Activated T-cell treated with anti-CD3 and anti-CD28 coated beads for 1 hour (primary cell): ENCODE results near the gene EPDR1.

Source experiments
- DNase-seq: peaks from one replicate; pipeline ENCODE4 v3.0.0-alpha.2; 2020; ENCODE audit warnings: low read depth

EPDR1 gene

DNA sequence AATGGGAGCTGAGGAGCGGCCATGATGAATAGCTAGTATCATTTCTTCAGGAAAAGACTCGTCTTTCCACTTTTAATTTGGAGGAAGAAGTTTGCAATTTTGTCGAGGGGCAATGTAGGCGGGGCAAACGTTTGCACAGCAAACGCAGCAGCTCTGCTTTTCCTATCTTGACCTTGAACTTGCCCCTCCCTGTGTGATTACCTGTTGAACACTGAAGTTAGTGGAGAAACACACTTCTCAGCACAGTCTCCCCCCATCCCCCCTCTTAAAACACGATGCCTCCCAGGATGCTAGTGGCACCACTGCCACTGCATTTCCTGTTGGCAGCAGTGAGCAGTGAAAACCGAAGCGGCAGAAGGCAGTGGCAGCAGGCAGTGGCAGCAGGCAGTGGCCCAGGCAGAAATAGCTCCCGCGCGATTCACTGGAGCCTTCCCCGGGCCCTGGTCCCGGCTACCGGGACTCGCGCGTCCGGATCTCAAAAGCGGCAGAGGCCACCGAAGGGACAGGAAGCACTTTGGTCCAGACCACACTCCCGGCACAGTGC, at the start of gene EPDR1:
TSS of gene EPDR1 (plus strand) at position 336 of the 544 bp plus-strand sequence. CDS start 300 bp downstream, outside the sequence.
- DNase-seq, result no peak

DNA sequence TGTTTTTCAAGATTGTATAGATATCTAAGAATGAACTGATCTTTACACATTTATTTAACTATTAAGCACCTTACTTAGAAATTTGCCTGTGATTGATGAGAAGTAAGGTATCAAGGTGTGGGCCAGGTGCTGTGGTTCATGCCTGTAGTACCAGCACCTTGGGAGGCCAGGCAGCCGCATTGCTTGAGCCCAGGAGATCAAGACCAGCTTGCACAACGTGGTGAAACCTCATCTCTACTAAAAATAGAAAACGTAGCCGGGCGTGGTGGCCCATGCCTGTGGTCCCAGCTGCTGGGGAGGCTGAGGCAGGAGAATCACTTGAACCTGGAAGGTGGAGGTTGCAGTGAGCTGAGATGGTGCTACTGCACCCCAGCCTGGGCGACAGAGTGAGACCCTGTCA, 38.4 kb upstream of the EPDR1 start:
- DNase-seq, result no peak

DNA sequence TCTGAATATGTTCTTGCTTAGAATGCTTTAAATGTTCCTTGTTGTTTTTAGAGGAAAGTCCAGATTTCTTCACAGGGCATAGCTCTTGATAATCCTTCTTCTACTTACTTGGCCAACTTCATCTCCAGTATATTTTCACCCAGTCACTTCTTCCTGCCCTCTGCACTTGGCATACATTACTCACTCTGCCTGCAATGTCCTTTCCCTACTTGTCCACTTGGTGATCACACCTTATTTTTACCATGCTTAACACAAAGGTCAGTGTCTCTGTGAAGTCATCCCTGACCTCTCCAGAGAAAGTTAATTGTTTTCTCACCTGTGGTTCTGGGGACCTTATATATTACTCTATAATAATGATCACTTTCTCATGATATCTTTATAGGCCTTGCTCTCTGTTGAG, 27.1 kb upstream of the EPDR1 start:
- DNase-seq, result no peak

DNA sequence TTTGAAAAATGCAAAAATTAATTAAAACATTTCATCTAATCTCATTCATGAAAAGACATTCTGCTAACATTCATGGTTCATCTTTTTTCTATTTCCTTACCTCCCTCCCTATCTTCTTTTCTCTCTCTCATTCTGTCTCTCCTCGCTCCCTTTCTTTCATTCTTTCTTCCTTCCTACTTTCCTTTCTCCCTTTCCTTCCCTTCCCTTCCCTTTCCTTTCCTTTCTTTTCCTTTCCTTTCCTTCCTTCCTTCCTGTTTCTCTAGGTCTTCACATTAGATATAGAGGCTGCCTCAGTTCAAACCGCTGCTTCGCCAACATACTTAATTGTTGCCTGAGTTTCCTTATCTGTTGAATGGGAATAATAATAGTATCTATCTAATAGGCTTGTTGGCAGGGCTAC, 25.8 kb upstream of the EPDR1 start:
- no peak for DNase-seq

DNA sequence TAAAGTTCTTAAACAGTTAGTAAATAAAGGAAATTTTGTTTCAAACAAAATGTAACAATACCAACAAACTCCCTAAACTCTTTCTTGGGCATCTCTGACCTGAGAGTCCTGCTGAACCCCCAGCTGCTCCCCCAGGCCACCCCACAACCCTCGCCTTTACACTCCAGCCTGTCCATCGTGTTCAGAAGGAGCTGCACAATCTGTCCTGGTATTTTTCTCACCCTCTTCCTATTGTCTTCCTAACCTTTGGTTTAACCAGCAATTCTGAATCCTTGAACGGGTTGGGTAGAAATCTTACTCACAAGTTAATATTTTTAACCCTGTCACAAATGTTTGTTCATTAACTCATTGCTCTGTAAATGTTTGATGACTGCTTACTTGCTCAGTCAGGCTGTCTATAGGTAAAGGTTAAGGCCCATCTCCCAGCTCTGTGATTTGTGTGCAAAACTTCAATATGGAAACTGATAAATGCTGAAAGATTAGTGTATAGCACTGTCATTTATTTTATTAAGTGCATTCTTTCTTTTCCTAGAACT, 20.7 kb upstream of the EPDR1 start:
- DNase-seq, result no peak

DNA sequence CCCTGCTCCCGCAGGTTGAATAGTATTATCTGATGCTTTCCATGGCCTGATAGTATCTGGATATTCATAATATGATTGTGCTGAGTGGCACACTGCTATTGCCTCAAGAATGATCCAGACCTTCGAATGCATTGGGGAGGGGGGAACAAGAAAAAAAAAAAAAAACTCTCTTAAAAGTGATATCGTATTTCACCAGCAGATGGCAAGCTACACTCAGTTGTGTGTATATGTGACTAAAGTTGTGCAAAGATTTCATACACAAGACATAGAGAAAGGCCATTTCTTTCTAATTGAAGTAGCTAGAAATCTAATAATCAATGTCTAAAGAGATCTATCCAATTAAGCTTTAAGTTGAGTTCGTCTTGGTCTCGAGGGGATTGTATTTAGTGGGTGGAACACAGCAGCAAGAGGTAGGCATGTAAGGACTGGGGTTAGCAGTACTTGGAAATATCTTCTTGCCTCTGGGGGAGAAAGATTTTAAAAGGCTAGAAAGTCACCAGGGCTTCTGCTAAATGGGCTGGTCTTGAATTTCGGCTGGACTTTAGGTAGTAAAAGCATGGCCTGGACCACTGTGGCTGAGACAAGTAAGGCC, 19.1 kb upstream of the EPDR1 start:
- DNase-seq, result no peak

DNA sequence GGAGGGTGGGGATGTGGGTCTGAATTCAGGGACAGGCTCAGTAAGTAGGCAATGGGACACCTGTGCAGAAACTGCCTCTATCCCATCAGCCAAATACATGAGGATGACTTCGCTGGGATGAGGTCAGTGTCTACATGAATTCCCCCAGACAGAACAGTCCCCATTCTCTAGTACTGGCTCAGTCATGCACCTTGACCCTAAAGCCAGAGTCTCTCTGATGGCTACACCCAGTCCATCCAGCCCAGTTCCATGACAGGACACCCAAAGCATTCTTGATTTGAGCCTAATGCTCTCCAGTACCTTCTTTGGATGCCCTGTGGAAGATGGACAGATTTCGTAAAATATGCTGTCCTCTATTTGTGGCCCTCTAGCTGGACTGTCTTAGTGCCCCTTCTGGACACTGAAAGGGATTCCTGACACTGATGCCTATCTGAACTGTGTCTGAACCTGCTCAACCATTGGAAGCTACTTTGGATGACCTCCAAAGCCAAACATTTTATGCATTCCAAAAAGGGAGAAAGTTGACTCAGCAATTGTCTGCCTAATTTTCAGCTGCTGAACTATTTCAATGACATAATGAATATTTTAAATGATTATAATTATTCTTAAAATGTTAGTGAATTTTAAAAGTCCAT, 18.4 kb upstream of the EPDR1 start:
- DNase-seq, result no peak

DNA sequence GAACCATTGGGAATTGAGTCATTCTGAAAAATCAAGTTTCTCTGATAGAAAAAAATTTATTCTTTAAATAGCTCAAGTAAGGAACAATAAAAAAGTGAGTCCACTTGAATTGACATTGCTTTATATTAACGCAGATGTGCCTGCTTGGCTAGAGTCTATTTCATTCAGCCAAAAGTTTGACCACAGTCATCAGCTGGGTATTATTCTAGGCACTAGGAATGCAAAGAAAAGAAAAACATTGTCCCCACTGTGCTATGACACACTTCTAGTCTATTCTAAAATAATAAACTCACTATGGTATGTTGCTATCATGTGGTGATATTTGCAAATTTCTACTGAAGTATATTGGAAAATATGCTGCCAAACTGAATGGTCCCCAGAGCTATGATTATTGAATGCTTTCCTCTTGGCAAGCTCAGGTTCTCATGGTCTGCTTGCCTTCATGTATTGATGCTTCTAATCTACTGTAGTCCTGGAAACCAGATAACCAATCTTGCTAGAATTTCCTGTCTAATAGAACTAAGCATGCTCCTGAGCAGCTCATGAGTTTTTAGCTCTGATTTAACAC, 12.1 kb upstream of the EPDR1 start:
- DNase-seq, result no peak

DNA sequence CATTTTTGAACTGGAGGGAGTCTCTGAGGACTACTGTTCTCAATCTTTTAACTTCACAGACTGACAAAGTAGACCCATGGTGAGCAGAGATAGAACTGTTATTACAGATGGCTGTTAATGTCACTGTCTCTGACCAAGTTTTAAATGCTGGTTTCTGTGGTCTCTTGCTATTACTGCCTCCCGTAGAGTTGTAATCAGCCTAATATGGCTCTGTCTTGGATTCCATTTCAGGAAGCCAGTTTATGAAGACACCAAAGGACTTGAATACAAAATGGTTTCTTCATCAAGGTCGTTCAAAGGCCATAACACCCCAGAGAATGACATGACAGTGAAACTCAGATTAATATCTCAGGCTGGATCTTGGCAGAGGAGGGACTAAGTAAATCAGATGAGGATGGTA, 7.7 kb upstream of the EPDR1 start:
- no peak for DNase-seq

DNA sequence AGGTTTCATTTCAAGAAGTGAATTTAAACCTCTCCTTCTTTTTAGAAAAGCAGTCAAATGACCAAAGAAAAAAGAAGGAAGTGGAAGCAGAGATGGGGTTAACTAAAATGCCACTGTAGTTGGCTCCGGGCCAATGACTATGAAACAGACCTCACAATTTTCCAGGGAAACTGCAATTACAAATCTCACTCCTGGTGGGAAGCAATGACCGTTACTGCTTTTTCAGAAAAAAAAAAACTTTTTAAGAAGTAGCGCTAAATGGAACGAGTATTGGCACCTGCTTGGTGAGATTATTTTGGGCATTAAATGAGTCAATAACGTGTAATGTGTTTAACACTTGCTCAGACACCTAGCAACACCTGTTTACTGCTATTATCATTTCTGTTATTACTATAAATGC, 5.0 kb upstream of the EPDR1 start:
- no peak for DNase-seq

DNA sequence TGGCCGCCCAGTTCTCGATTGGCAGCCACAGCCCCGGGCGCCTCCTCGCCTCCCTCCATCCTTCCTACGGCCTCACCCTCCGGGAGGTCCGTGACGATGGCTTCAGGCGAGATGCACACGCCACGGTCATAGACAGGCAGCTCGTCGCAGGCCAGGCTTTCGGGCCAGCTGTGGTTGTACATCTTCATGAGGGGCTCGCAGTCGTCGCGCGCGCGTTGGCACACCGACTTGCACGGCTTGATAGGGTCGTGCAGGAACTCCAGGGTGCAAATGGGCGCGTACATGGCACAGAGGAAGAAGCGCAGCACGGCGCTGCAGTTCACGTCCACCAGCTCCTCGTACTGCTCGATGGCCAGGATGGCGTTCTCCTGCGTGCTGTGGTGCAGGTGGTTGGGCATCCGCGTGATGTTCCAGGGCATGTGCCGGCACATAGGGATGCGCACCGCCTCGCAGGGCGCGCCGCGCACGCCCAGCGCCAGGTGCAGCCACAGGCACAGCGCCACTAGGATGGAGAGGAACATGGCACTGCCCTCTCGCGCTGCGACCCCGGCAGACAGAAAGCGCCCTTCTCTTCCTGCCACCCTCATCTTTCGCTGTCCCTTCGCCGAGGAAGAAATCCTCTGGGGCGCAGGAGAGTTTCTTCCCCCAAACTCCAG, 4.3 kb upstream of the EPDR1 start:
- no peak for DNase-seq

DNA sequence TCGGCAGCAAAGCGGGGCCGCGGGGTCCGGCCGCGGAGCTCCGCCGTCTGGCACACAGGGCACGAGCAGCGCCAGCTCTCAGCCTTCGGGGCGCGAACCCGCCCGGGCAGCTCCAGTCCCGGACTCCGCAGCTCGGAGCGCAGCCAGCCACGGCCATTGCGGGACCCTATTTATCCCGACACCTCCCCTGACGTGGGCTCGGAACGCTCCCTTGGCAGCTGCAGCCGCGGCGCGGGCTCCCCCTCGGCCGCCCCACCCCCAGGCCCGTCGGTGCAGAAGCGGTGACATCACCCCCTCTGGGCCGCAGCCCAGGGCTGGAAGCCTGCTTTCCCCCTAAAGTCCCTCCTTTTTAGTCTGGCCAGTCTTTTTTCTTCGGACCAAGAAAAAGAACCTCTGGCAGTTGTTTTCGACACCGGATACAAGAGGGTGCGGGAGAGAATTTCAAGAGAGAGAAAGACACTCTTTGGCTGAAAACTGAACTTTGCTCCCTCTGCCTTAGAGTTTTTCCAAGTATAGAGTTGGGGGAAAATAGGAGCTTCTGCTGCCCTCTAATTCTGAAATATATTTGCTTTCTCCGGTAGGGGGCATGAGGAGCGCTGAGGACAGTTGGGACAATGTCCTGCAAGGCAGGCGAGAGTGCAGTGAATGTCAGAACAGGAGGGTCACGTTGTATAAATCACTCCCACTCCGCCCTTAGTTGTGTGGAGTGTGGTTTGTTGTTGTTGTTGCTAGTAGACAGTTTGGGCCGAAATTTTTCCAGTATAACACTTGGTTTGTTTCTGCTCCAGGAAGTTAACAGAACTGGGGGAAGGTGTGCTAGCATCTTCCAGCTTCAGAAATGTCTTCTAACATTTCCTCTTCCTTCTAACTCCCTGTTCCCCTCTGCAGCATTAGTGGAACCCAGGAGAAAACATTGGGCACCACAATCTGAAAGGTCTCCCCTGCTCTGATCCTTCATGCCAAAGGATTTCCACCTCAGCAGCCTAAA, 3.5 kb upstream of the EPDR1 start, which contains the start of gene SFRP4:
TSS of gene SFRP4 (minus strand) at position 145 of the 988 bp plus-strand sequence. CDS start 280 bp downstream, outside the sequence.
- no peak for DNase-seq

DNA sequence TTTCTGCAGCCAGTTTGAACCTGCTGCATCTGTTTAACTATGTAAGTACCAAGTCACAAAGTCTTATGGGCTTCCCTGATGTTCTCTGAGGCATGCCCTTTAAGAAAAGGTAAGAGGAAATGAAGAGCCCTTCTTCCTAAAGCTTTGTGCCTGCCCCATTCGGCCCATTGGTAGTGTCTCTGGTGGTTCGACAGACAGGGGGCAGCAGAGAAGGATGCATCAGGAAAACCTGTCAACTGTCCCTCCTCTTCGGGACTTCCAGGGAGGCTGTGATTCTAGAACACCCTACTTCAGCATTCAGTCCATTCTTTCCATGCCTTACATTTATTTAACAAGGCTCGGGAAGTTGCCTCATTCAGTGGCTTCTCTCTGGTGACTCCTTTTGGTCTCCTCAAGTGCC, 1.9 kb upstream of the EPDR1 start:
- no peak for DNase-seq

DNA sequence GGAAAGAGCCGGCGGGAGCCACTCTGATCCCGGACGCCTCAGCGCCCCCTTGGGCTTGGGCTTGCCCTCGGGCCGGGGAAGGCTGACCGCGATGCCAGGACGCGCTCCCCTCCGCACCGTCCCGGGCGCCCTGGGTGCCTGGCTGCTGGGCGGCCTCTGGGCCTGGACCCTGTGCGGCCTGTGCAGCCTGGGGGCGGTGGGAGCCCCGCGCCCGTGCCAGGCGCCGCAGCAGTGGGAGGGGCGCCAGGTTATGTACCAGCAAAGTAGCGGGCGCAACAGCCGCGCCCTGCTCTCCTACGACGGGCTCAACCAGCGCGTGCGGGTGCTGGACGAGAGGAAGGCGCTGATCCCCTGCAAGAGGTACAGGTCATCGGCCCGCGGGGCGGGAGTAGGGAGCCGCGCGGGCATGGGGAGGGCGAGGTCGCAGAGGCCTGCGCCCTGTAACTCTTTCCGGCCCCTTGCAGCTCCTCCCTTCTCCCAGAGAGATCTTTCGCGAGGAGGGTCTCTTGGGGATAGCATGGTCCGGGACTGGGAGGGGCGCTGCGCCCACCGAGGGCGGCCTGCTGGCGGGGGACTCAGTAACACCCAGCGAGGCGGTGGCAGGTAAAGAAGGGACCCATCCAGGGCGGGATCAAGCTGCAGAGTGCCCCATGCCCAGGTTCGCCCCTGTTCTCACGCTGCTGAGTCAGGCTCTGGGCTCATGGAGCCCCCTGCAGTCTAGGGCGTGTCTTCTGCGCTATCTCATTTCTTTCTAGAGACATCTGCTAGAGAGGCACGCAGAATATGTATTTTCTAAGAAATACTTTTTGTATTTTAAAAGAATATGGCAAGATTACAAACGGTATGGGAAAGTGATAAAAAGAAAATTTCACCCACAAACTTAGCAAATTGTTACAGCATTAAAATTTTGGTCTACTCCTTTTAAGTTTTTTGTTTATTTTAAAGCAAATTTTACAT, 687 bp downstream of the EPDR1 start:
- no peak for DNase-seq

DNA sequence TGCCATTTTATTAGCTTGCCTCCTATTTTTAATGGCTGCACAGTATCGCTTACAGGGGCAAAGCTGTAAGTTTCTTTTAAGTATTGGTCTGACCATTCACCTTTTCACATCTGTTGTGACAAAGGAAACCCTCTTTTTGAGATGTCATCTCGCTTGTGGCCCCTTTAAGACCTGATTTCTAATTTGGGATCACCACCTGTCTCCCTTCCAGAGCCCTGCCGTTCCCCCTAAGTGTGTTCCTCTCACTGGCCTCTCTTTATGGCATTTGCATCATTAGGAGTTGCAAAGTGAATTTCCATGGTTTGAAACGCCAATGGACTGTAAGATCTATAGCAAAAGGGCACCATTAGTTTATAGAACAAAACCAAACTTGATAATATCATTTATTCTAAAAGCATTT, 1.4 kb downstream of the EPDR1 start:
- DNase-seq, result no peak

DNA sequence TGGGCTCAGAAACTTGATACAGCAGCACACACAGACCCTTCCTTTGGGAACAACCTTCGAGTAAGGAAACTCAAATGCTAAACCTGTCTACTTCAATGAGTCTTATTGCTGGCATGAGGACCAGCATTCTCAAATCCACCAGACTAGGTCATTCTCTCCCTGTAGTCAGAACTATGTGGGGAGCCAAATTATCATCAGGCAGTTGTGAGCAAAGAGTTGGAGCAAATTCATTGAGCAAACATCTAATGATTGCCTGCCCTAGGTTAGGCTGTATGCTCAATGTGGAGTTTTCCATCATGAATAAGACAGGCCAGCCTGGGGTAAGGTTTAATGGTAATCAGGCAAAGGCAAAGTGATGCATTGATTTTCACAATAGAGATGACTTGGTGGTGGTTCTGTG, 3.6 kb downstream of the EPDR1 start:
- DNase-seq, result no peak

DNA sequence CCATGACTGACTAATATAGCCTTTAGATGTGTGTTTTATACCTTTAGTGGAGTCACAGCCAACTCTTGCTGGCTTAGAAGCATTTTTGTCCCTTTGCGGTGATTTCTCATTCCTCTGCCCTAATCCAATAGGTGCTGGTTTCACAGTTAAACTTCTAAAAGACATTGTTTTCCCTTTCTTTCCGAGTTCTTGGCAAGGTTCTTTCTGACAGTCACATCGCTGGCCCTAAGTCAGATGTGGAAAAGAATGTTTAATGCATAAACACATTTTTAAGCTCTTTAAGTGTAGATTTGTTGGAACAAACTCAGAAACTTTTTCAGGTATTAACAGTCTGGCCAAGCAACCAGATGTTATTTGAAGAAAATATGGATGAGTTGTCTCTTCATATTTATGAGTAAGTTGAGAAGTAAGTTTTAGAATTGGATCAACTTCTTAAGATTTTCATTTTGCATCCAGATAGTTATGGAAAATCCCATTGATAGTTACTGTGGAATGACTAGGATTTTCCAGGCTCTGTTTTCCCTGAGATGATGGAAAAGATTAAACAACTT, 4.1 kb downstream of the EPDR1 start:
- DNase-seq, result no peak

DNA sequence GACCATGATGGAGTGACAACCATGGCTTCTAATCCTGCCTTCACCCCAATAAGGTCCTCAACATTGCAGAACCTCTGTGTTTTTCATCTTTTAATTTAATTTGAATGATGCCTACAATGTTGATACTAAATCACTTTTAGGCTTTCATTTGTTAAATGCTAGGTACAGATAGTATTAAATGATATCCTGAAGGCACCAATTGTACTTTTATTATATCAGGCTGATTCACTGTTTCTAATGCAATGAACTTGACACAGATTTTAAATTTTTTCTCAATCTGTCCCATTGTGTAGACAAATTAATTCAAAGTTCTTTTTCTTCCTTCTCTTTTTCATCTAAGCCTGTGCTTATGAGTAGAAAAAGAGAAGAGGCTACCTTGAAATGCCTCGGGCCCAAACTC, 5.2 kb downstream of the EPDR1 start:
- DNase-seq, result no peak

DNA sequence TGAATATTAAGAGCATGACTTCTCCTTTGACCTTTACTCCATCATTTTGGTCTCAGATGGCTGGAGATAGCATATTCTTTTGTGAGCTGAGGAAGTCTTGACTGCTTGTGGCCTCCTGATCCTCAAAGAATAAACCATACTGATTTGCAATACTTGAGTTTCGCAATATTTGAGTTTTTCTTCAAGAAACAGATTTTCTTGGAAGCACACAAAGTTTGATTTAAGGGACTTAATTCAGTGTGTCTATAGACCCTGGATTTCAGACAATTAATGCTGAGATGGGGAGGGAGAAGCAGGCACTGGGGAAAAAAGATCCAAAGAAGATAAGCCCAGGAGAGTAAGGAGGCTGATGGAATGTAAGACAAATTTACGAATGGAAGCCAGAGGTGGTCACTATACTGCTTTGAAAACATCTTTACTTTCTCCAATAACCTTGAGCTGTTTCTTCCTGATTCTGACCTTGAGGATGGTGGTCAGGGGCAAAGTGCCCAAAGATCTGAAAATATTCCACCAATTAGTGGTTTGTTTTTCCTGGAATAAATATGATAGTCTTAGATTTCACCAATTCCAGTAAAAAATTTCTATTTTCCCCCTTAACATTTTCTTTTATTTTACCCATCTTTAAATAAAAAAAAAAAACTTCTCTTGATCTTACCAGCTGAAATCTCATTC, 7.5 kb downstream of the EPDR1 start:
- no peak for DNase-seq
